GM23248 (cell line): ENCODE results near the gene EFNB2. TPM values are rescaled to one million over a fixed set of nuclear protein-coding genes. Genes with fewer than 3 reads are reported as not detected.

ENCODE experiments used
- DNase-seq: peaks from one replicate; pipeline ENCODE4 v3.0.0-alpha.2; 2015
- H2AFZ ChIP-seq: fragments of 200-600 bp; sonication (generic); 2 replicates; pipeline ENCODE4 v1.6.1; 2016; ENCODE audit warnings: antibody characterized with exemption
- H3F3A ChIP-seq: fragments of 200-600 bp; sonication (generic); 2 replicates; pipeline ENCODE4 v1.6.1; 2016; ENCODE audit warnings: mild to moderate bottlenecking, antibody characterized with exemption, mixed run types; ENCODE audit not compliant: insufficient read depth
- H3K27ac ChIP-seq: fragments of 200-600 bp; sonication (generic); 2 replicates; pipeline ENCODE4 v1.5.1; 2016; ENCODE audit warnings: mild to moderate bottlenecking
- H3K27me3 ChIP-seq: fragments of 200-600 bp; sonication (generic); replicated peaks from 2 replicates; pipeline ENCODE4 v1.6.1; 2016; ENCODE audit warnings: mild to moderate bottlenecking; ENCODE audit not compliant: insufficient read depth
- H3K36me3 ChIP-seq: fragments of 200-600 bp; sonication (generic); 2 replicates; pipeline ENCODE4 v1.6.1; 2016; ENCODE audit warnings: low read depth, mild to moderate bottlenecking
- H3K4me1 ChIP-seq: fragments of 200-600 bp; sonication (generic); 2 replicates; pipeline ENCODE4 v1.6.1; 2016; ENCODE audit warnings: mild to moderate bottlenecking; ENCODE audit not compliant: insufficient read depth
- H3K4me2 ChIP-seq: fragments of 200-600 bp; sonication (generic); one replicate; pipeline ENCODE4 v1.6.1; 2016; ENCODE audit warnings: mild to moderate bottlenecking; ENCODE audit not compliant: unreplicated experiment
- H3K4me3 ChIP-seq: fragments of 200-600 bp; sonication (generic); 2 replicates; pipeline ENCODE4 v1.5.1; 2016; ENCODE audit warnings: mild to moderate bottlenecking
- H3K79me2 ChIP-seq: fragments of 200-600 bp; sonication (generic); 2 replicates; pipeline ENCODE4 v1.6.1; 2016; ENCODE audit warnings: mild to moderate bottlenecking; ENCODE audit not compliant: insufficient read depth
- H3K9ac ChIP-seq: fragments of 200-600 bp; sonication (generic); 2 replicates; pipeline ENCODE4 v1.6.1; 2016; ENCODE audit warnings: mild to moderate bottlenecking
- H3K9me2 ChIP-seq: fragments of 200-600 bp; sonication (generic); 2 replicates; pipeline ENCODE4 v1.6.1; 2016; ENCODE audit warnings: mixed run types, mild to moderate bottlenecking, moderate library complexity; ENCODE audit not compliant: insufficient read depth
- H3K9me3 ChIP-seq: fragments of 200-600 bp; sonication (generic); one replicate; pipeline ENCODE4 v1.6.1; 2017; ENCODE audit warnings: low read depth
- H4K20me1 ChIP-seq: fragments of 200-600 bp; sonication (generic); 2 replicates; pipeline ENCODE4 v1.6.0; 2016; ENCODE audit not compliant: insufficient read depth
- EZH2 ChIP-seq: fragments of 200-600 bp; sonication (generic); IDR thresholded peaks from 2 replicates; pipeline ENCODE4 v1.6.1; 2018; ENCODE audit warnings: antibody characterized with exemption, mild to moderate bottlenecking; ENCODE audit not compliant: insufficient read depth, poor library complexity, severe bottlenecking
- EZH2phosphoT487 ChIP-seq: fragments of 200-600 bp; sonication (generic); IDR thresholded peaks from 2 replicates; pipeline ENCODE4 v1.6.1; 2018; ENCODE audit warnings: antibody characterized with exemption, moderate library complexity, mild to moderate bottlenecking, low read depth; ENCODE audit not compliant: insufficient read depth
- WGBS, 2 experiments: methylation state at CpG; one replicate each; pipeline ENCODE4 v1.1.6; 2015 to 2017; ENCODE audit warnings: low lambda C conversion rate in 2 of 2, low coverage in 1 of 2; ENCODE audit errors: missing lambda C conversion rate in 2 of 2; 5-methylcytosine and 5-hydroxymethylcytosine counted together
- in situ Hi-C: fragments of 300-500 bp; cut with MboI; formaldehyde crosslinking; loops from 2 replicates; pipeline ENCODE4 v1.15.0; 2020
- polyA plus RNA-seq: library from polyadenylated mRNA; unstranded; fragments of >200 nt; fragmentation: Nextera tagmentation; extraction: Ambion mirVana; gene quantifications from 2 replicates; pipeline ENCODE4 v1.2.1, GENCODE V29; 2016
- total RNA-seq: library from RNA; depleted of rRNA; stranded (reverse); fragments of >200 nt; shearing (Covaris generic); gene quantifications from 2 replicates; pipeline ENCODE4 v1.2.3, GENCODE V29; 2014

The EFNB2 gene
- total and polyA plus RNA-seq, 2 experiments from 2014 or later, result 0.06 to 0.43 TPM

DNA sequence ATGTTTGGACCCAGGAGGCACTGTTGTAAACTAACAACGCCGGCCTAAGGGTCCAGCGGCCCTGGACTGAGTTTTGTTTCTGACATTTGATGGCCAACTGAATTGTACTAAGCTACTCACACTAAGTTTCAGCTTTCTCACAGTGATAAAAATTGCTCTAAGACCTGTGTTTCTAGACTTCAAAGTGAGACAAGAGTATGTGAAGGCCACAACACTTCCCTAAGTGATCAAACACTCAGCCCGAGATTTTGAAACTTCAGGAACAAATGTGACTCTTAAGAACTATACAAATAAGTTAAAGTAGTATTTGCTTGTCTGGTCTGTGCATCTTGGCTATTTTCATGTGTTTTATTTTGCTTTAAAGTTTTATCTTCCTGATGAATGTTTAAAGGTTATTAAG, 30.2 kb downstream of the EFNB2 start:
- peaks cover 8% of the 10 kb centered on the region for H3K4me1 ChIP-seq
- H3K9me3 ChIP-seq, result no peaks in the 10 kb centered on the region
- no peak overlapping the region for H2AFZ ChIP-seq
- H3K4me2 ChIP-seq, result no peak overlapping the region
- H3K36me3 ChIP-seq, result no peaks in the 10 kb centered on the region
- DNase-seq, result no peak
- in situ Hi-C loops, result no loop called here
- no peaks in the 10 kb centered on the region for H4K20me1 ChIP-seq
- no peak for TF ChIP-seq EZH2
- TF ChIP-seq EZH2phosphoT487, result no peak
- no peak overlapping the region for H3K27ac ChIP-seq
- H3K79me2 ChIP-seq, result no peaks in the 10 kb centered on the region
- H3K9me2 ChIP-seq, result no peaks in the 10 kb centered on the region
- H3K9ac ChIP-seq, result no peak overlapping the region
- no peak overlapping the region for H3K4me3 ChIP-seq
- 92 to 98% methylated on average over 4 of the region's 4 CpGs for WGBS, 2 experiments
- no peaks in the 10 kb centered on the region for H3K27me3 ChIP-seq
- peaks cover 4% of the 10 kb centered on the region; the same call in 1 of the 2 replicates for H3F3A ChIP-seq

DNA sequence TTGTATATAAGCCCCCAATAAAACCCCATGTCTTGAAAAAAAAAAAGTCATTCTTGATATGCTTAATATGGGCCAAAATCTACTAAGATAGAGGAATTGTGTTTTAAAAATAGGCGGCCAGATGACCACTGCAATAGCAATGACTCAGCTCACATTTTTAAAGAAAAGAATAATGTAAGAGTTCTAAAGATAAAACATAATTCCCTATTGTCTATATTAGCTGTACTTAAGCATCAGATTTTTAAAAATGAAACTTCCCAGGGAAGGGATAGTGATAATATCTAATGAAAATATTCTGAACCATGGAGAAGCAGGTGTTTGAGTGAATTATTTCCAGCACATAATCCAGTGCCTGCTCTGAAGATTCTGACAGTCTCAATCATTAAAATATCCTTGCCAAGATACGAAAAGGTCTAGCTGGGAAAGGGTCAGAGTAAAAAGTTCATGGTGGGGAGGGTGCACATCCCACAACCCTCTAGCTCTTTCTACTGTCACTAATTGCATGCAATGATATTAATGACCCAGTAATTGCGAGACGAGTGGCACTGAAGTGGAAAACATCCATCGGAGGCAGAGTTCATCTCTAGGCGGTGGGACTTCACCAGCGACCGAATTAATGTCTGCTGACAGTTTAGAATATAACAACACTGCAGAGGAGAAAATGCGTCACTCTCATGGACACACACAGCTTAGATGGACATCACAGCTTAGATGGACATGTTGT, 31.6 kb downstream of the EFNB2 start:
- peaks cover 4% of the 10 kb centered on the region; the same call in 1 of the 2 replicates for H3F3A ChIP-seq
- no peaks in the 10 kb centered on the region for H3K27me3 ChIP-seq
- peaks cover 8% of the 10 kb centered on the region for H3K4me1 ChIP-seq
- H3K4me3 ChIP-seq, result no peak overlapping the region
- no peaks in the 10 kb centered on the region for H3K36me3 ChIP-seq
- no peaks in the 10 kb centered on the region for H3K9me3 ChIP-seq
- 93% methylated on average over 9 of the region's 9 CpGs for WGBS, 2 experiments
- TF ChIP-seq EZH2phosphoT487 (no peak), EZH2 (no peak)
- H2AFZ ChIP-seq, result no peak overlapping the region
- no peak overlapping the region for H3K9ac ChIP-seq
- no peak overlapping the region for H3K4me2 ChIP-seq
- H3K79me2 ChIP-seq, result no peaks in the 10 kb centered on the region
- DNase-seq, result no peak
- H4K20me1 ChIP-seq, result no peaks in the 10 kb centered on the region
- no peaks in the 10 kb centered on the region for H3K9me2 ChIP-seq
- H3K27ac ChIP-seq, result no peak overlapping the region
- in situ Hi-C loops, result no loop called here

DNA sequence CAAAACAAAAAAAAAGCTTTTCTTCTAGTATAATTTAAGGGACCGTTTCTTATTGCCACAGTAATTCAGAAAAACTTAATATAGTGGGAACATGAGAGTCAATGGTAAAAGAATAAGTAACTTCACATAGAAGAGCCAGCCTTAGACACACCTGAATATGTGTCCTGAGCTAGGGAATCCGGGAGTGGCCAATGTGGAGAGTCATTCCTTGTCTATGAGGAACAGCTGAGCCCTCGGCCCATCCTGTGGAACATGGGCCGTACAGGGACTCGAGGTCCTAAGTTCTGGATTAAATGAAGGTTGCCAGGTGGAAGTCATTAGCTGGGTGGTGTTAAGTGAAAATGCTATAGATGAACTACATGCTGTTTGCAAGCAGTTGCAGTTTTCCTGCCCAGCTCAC, 32.2 kb downstream of the EFNB2 start:
- no peak overlapping the region for H3K9ac ChIP-seq
- no peak overlapping the region for H3K4me3 ChIP-seq
- H3K79me2 ChIP-seq, result no peaks in the 10 kb centered on the region
- H3K27ac ChIP-seq, result no peak overlapping the region
- peaks cover 6% of the 10 kb centered on the region for H3K4me1 ChIP-seq
- H3F3A ChIP-seq, result peaks cover 4% of the 10 kb centered on the region; the same call in 1 of the 2 replicates
- H3K36me3 ChIP-seq, result no peaks in the 10 kb centered on the region
- WGBS, 2 experiments, result 71 to 81% methylated on average over 5 of the region's 5 CpGs
- no peak for TF ChIP-seq EZH2phosphoT487
- no peak for TF ChIP-seq EZH2
- no peak overlapping the region for H3K4me2 ChIP-seq
- no peaks in the 10 kb centered on the region for H3K9me3 ChIP-seq
- H3K27me3 ChIP-seq, result no peaks in the 10 kb centered on the region
- no peak overlapping the region for H2AFZ ChIP-seq
- H4K20me1 ChIP-seq, result no peaks in the 10 kb centered on the region
- in situ Hi-C loops, result no loop called here
- no peak for DNase-seq
- H3K9me2 ChIP-seq, result no peaks in the 10 kb centered on the region

DNA sequence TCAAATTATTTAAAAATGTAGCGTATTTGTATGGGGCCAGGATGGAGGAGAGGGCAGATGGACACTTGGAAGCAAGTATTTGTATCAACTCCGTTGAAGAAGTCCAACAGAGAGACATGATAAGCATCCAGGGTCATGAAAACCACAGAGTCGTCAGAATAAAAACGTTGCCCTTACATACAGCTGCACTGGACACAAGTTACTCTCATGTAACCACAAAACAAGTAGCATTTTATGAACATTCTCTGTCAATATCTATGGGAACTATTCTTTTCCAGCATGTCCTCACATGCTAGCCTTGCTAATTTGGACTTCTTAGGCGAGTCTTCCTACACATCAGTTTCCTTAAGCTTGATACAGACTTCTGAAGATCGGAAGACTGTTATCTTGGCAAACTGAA, 35.0 kb downstream of the EFNB2 start:
- Histone ChIP-seq H3K27me3 (no peaks in the 10 kb centered on the region), H3K4me1 (no peaks in the 10 kb centered on the region), H2AFZ (no peak overlapping the region), H3K79me2 (no peaks in the 10 kb centered on the region), H3K9me3 (no peaks in the 10 kb centered on the region), H3K9ac (no peak overlapping the region), H3K36me3 (no peaks in the 10 kb centered on the region), H3K27ac (no peak overlapping the region), H3K4me2 (no peak overlapping the region), H4K20me1 (no peaks in the 10 kb centered on the region), H3K4me3 (no peak overlapping the region), H3K9me2 (no peaks in the 10 kb centered on the region), H3F3A (no peaks in the 10 kb centered on the region)
- no peak for DNase-seq
- 88 to 89% methylated on average over 6 of the region's 6 CpGs for WGBS, 2 experiments
- in situ Hi-C loops, result no loop called here
- TF ChIP-seq EZH2 (no peak), EZH2phosphoT487 (no peak)

DNA sequence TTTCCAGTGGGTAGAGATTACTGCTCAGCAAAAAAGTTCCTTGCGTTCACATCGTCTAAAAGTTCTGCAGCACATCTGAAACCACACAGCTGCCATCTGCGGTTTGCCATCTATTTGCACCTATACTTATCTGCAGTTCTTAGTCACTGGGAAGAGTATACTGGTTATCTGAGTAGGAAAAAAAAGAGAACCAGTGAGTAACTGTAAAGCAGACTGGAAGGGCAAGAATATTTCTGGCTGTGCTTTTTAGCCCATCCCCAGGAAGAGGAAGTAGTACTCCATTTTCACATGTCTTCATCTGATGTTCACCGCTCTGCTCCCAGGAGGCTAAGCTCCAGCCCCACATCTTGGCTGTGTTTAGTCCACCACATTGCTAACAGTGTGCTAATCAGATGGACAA, 35.6 kb downstream of the EFNB2 start:
- H3K4me2 ChIP-seq, result no peak overlapping the region
- 92 to 93% methylated on average over 4 of the region's 4 CpGs for WGBS, 2 experiments
- DNase-seq, result no peak
- H3K27me3 ChIP-seq, result no peaks in the 10 kb centered on the region
- H3K79me2 ChIP-seq, result no peaks in the 10 kb centered on the region
- H3K9ac ChIP-seq, result no peak overlapping the region
- H3K36me3 ChIP-seq, result no peaks in the 10 kb centered on the region
- in situ Hi-C loops, result no loop called here
- no peaks in the 10 kb centered on the region for H3F3A ChIP-seq
- H3K4me1 ChIP-seq, result no peaks in the 10 kb centered on the region
- H3K9me2 ChIP-seq, result no peaks in the 10 kb centered on the region
- H2AFZ ChIP-seq, result no peak overlapping the region
- no peaks in the 10 kb centered on the region for H3K9me3 ChIP-seq
- H3K27ac ChIP-seq, result no peak overlapping the region
- no peak for TF ChIP-seq EZH2
- TF ChIP-seq EZH2phosphoT487, result no peak
- no peaks in the 10 kb centered on the region for H4K20me1 ChIP-seq
- H3K4me3 ChIP-seq, result no peak overlapping the region
